Activated T-helper 1 cell treated with anti-CD3 and anti-CD28 coated beads, Interleukin-12 subunit alpha, Interleukin-12 subunit beta, Interleukin-2, Interleukin-4 antibody, amounts not matched to agents 30 ng/mL and 10 ng/mL and 1 ng/mL, durations not matched to agents 14 hours and 24 hours and 36 hours (primary cell): ENCODE measurements around the gene CENPE. TPM values are rescaled to one million over a fixed set of nuclear protein-coding genes. Genes with fewer than 3 reads are reported as not detected.
A peak's percentile ranks its signal among the peaks of the same experiment; 100 is the strongest.
"Not testable (repeated sequence)": the region's sequence is repeated elsewhere in the genome, so short reads cannot be mapped to it uniquely, and the experiment has no call there.

Source experiments
- DNase-seq: peaks from one replicate; pipeline ENCODE4 v3.0.0; 2021; ENCODE audit warnings: low spot score
- H3K27ac Mint-ChIP-seq: one replicate; pipeline ENCODE4 v1.8.0; 2021; ENCODE audit warnings: mild to moderate bottlenecking, mixed read lengths
- H3K27me3 Mint-ChIP-seq: one replicate; pipeline ENCODE4 v1.8.0; 2022; ENCODE audit warnings: mild to moderate bottlenecking, moderate library complexity, mixed read lengths; ENCODE audit not compliant: insufficient read depth
- H3K36me3 Mint-ChIP-seq: one replicate; pipeline ENCODE4 v1.8.0; 2021; ENCODE audit warnings: low read depth, mixed read lengths
- H3K4me1 Mint-ChIP-seq: one replicate; pipeline ENCODE4 v1.8.0; 2021; ENCODE audit warnings: low read depth, mixed read lengths
- H3K4me3 Mint-ChIP-seq: one replicate; pipeline ENCODE4 v1.8.0; 2021; ENCODE audit warnings: mild to moderate bottlenecking, moderate library complexity, mixed read lengths
- H3K9me3 Mint-ChIP-seq: one replicate; pipeline ENCODE4 v1.8.0; 2021; ENCODE audit warnings: mixed read lengths
- intact Hi-C: fragments of 100-400 bp; cut with micrococcal nuclease; formaldehyde crosslinking; loops from one replicate; pipeline ENCODE4 v1.15.1; 2024
- total RNA-seq: library from RNA; stranded (reverse); gene quantifications from 2 replicates; pipeline ENCODE4 v1.2.3, GENCODE V29; 2022

CENPE gene, protein sequence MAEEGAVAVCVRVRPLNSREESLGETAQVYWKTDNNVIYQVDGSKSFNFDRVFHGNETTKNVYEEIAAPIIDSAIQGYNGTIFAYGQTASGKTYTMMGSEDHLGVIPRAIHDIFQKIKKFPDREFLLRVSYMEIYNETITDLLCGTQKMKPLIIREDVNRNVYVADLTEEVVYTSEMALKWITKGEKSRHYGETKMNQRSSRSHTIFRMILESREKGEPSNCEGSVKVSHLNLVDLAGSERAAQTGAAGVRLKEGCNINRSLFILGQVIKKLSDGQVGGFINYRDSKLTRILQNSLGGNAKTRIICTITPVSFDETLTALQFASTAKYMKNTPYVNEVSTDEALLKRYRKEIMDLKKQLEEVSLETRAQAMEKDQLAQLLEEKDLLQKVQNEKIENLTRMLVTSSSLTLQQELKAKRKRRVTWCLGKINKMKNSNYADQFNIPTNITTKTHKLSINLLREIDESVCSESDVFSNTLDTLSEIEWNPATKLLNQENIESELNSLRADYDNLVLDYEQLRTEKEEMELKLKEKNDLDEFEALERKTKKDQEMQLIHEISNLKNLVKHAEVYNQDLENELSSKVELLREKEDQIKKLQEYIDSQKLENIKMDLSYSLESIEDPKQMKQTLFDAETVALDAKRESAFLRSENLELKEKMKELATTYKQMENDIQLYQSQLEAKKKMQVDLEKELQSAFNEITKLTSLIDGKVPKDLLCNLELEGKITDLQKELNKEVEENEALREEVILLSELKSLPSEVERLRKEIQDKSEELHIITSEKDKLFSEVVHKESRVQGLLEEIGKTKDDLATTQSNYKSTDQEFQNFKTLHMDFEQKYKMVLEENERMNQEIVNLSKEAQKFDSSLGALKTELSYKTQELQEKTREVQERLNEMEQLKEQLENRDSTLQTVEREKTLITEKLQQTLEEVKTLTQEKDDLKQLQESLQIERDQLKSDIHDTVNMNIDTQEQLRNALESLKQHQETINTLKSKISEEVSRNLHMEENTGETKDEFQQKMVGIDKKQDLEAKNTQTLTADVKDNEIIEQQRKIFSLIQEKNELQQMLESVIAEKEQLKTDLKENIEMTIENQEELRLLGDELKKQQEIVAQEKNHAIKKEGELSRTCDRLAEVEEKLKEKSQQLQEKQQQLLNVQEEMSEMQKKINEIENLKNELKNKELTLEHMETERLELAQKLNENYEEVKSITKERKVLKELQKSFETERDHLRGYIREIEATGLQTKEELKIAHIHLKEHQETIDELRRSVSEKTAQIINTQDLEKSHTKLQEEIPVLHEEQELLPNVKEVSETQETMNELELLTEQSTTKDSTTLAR (N-terminal part only)
- total RNA-seq, result 18.7 and 22.6 TPM in 2 replicates

DNA sequence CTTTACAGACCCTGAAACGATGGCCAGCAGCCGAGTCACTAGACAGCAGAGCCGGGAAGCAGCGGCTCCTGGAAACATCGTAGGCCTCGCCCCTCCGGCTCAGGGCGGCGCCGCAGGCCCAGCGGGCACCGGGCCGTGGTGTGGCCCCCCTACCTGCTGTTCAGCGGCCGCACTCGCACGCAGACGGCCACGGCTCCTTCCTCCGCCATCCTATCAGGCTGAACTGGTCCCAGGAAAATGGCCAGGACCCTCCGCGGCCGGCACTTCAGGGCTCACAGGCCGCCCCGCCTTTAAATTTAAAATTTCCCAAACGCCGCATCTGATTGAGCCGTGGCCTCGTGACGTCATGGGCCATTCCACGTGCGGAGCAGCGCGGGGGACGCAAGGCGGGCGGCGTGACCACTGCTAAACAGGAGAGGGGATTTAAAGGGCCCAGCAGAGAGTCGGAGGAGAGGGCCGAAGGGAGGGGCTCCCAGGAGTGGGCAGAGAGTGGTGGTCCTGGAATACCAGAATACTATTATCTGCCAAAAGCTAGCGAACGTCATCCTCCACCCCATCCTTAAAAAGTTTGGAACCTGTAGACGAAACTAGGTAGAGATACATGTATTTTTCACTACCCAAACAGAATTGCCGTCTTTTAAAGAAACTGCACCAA is at the start of gene CENPE:
Gene CENPE, minus strand, starts transcription at position 233 of the 655 bp plus-strand sequence. Its CDS starts 24 bp downstream, at position 209.
- Mint-ChIP-seq H3K4me1 (peaks cover 23% of the 10 kb centered on the region), H3K4me3 (peak within 1 kb of the TSS; percentile 88), H3K36me3 (peaks cover 17% of the 10 kb centered on the region), H3K27me3 (peaks cover 6% of the 10 kb centered on the region), H3K27ac (peak within 1 kb of the TSS; percentile 99), H3K9me3 (no peaks in the 10 kb centered on the region)
- peak; percentile 85 for DNase-seq
- intact Hi-C loops, result loop anchor here (1.0 to 5.0 kb wide), 6 partner anchors 36 to 856 kb away; partner anchors contain the start of genes BDH2, CISD2, NFKB1 and UBE2D3

DNA sequence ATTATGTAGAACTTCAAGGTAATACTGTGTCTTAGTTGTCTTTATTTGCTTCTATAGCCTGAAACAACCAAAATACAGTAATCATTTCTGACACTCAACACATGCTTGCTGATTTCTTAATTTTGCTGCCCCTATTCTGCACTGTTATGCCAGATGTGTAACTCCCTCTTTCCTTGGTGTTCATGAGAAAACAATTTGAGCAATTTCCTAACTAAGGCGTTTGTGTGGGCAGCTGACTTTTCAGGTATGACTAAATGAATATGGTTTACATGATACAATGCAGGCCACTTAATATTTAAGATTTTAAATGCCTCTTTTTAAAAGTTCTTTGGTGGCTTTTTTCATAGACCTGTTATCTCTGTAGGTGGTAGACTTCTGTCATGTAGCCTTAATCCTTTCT is 46.1 kb upstream of the CENPE start:
- no peak overlapping the region for H3K27ac Mint-ChIP-seq
- no peaks in the 10 kb centered on the region for H3K36me3 Mint-ChIP-seq
- H3K4me1 Mint-ChIP-seq, result no peaks in the 10 kb centered on the region
- H3K9me3 Mint-ChIP-seq, result peaks cover 7% of the 10 kb centered on the region
- intact Hi-C loops, result no loop called here
- H3K4me3 Mint-ChIP-seq, result no peak overlapping the region
- peaks cover 2% of the 10 kb centered on the region for H3K27me3 Mint-ChIP-seq
- DNase-seq, result no peak

DNA sequence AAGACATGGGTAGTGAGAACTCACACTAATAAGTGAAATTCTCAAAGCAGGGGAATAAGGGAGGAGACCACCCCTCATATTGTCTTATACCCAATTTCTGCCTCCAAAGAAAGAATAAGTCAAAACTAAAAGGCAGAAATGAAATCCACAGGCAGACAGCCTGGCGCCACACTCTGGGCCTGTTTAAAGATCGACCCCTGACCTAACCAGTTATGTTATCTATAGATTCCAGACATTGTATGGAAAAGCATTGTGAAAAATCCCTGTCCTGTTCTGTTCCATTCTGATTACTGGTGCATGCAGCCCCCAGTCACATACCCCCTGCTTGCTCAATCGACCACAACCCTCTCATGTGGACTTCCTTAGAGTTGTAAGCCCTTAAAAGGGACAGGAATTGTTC is 32.8 kb upstream of the CENPE start:
- intact Hi-C loops, H3K4me1 Mint-ChIP-seq, H3K9me3 Mint-ChIP-seq, H3K4me3 Mint-ChIP-seq, DNase-seq, H3K27ac Mint-ChIP-seq, H3K36me3 Mint-ChIP-seq, H3K27me3 Mint-ChIP-seq: not testable (repeated sequence)

DNA sequence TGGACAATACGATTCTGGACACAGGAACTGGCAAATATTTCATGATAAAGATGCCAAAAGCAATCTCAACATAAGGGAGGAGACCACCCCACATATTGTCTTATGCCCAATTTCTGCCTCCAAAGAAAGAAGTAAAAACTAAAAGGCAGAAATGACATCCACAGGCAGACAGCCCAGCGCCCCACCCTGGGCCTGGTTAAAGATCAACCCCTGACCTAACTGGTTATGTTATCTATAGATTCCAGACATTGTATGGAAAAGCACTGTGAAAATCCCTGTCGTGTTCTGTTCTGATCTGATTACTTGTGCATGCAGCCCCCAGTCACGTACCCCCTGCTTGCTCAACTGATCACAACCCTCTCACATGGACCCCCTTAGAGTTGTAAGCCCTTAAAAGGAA is 25.4 kb upstream of the CENPE start:
- H3K27ac Mint-ChIP-seq, H3K27me3 Mint-ChIP-seq, H3K4me3 Mint-ChIP-seq, DNase-seq, H3K36me3 Mint-ChIP-seq, H3K4me1 Mint-ChIP-seq, H3K9me3 Mint-ChIP-seq, intact Hi-C loops: not testable (repeated sequence)

DNA sequence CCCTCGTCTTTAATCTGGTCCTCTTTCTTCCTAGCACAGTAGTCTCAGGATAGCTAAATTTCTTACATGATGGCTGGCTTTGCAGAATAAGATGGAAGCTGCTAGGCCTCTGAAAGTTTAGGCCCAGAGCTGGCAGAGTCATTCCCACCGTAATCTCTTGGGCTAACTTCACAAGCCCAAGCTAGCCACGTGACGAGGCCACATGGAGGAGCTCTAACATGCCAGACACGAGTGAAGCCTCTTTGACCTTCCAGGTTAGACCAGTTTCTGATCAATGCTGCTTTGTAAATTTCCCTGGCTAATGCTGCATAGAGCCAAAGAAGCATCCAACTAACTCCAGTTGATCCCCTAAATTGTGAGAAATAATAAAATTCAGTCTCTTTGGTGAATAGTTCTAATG is 9.5 kb upstream of the CENPE start:
- Mint-ChIP-seq H3K9me3 (no peaks in the 10 kb centered on the region), H3K27me3 (peaks cover 33% of the 10 kb centered on the region)
- intact Hi-C loops, result loop anchor here (10.0 kb wide), 1 partner anchor 727 kb away; no protein-coding TSS in a partner anchor

DNA sequence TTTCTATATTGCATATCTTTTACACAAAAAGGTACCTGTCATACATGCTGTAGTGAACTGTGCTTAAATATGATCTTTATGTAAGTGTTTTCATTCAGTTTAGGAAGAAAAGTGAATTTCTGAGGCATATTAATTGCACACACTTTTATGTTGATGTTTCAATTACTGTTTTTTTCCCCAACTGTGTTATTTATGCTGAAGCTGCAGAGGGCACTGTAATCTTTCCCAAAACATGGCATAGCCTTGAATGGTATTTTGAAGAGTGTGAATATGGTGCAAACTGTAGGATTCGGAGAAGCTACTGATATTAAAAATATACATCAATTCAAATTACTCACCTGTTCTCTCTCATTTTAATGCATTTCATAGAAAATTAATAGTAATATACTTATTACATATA is 6.0 kb upstream of the CENPE start:
- intact Hi-C loops, result loop anchor here (10.0 kb wide), 1 partner anchor 731 kb away; no protein-coding TSS in a partner anchor
- Mint-ChIP-seq H3K27ac (no peak overlapping the region), H3K27me3 (peaks cover 19% of the 10 kb centered on the region), H3K4me1 (no peaks in the 10 kb centered on the region), H3K36me3 (no peaks in the 10 kb centered on the region), H3K4me3 (no peak overlapping the region), H3K9me3 (no peaks in the 10 kb centered on the region)
- no peak for DNase-seq

More for the DNA sequence above, 9.5 kb upstream of the CENPE start:
- Mint-ChIP-seq H3K27ac (no peak overlapping the region), H3K36me3 (no peaks in the 10 kb centered on the region), H3K4me3 (no peak overlapping the region), H3K4me1 (peaks cover 18% of the 10 kb centered on the region)
- no peak for DNase-seq

DNA sequence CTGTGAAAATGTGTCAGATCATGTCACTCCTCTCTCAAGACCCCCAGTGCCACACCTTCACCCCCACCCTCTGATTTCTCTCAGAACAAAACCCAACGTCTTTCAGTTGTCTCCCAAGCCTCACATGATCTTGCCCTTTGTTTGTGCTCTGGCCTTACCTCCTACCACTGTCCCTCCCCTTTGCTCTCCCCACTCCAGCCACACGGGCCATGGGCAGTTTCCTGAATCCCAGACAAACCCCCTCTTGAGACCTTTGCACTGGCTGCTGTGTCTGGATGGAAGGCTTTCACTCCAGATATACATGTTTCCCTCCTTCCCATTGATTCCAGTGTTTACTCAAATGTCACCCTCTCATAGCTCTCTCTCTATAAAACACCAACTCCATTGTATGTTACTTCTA is 3.6 kb upstream of the CENPE start:
- H3K4me3 Mint-ChIP-seq, result no peak overlapping the region
- intact Hi-C loops, result loop anchor here (10.0 kb wide), 1 partner anchor 733 kb away; no protein-coding TSS in a partner anchor
- H3K36me3 Mint-ChIP-seq, result peaks cover 7% of the 10 kb centered on the region

DNA sequence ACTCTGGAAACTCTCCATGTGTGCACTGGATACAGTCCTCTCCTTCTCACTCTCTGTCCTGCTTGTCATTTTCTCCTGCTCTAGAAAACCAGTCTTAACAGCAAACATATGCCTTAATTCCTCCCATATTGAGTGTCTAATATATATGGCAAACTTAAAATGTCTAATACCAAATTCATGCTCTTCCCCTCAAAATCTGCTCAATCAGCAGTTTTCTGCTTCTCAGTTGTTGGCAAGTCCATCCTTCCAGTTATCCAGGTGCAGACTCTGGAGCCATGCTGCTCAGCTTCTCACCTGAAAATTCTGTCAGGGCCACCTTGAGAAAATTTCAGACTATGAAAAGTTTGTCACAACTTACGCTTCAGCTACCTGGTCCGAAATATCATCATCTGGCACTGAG is 3.1 kb upstream of the CENPE start:
- no peak for DNase-seq
- intact Hi-C loops, result loop anchor here (10.0 kb wide), 1 partner anchor 734 kb away; no protein-coding TSS in a partner anchor
- Mint-ChIP-seq H3K4me1 (peaks cover 12% of the 10 kb centered on the region), H3K27me3 (peaks cover 11% of the 10 kb centered on the region), H3K27ac (no peak overlapping the region), H3K36me3 (peaks cover 7% of the 10 kb centered on the region), H3K4me3 (no peak overlapping the region), H3K9me3 (no peaks in the 10 kb centered on the region)

More for the DNA sequence above, 3.6 kb upstream of the CENPE start:
- Mint-ChIP-seq H3K4me1 (peaks cover 11% of the 10 kb centered on the region), H3K9me3 (no peaks in the 10 kb centered on the region), H3K27me3 (peaks cover 11% of the 10 kb centered on the region), H3K27ac (no peak overlapping the region)
- DNase-seq, result no peak

DNA sequence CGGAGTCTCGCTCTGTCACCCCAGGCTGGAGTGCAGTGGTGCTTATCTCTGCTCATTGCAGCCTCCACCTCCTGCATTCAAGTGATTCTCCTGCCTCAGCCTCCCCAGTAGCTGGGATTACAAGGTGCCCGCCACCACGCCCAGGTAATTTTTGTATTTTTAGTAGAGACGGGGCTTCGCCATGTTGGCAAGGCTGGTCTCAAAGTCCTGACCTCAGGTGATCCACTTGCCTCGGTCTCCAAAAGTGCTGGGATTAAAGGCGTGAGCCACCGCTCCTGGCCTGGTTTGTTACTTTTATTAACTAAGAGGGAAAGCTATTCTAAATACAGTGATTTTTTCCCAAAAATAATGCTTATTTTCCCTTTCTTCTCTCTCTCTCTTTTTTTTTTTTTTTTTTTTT is 866 bp upstream of the CENPE start:
- Mint-ChIP-seq H3K9me3 (no peaks in the 10 kb centered on the region), H3K4me3 (peak overlapping the region; percentile 88), H3K36me3 (peaks cover 15% of the 10 kb centered on the region), H3K27me3 (peaks cover 6% of the 10 kb centered on the region), H3K4me1 (peaks cover 23% of the 10 kb centered on the region), H3K27ac (peak overlapping the region; percentile 99)
- intact Hi-C loops, result loop anchor here (5.0 kb wide), 4 partner anchors 37 to 857 kb away; partner anchors contain the start of genes CISD2 and NFKB1
- no peak for DNase-seq

DNA sequence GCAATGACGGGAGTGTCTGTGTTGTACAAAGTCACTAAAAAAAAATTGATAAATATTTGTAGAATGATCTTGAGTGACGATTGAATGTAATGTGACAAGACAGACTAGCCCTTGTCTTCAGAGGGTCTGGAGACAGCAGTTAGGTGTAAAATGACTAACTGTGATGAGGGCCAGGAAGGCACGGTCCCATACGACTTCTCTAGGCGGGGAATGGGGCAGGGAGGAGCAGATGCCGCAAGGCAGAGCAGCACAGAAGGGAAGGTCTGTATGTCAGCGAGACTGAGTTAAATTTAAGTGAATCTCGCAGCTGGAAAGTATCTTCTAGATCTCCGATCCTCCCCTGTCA is 405 bp downstream of the CENPE start:
- Mint-ChIP-seq H3K27me3 (peaks cover 4% of the 10 kb centered on the region), H3K36me3 (peaks cover 19% of the 10 kb centered on the region), H3K9me3 (no peaks in the 10 kb centered on the region), H3K4me3 (peak overlapping the region; percentile 88), H3K27ac (peak overlapping the region; percentile 99), H3K4me1 (peaks cover 23% of the 10 kb centered on the region)
- intact Hi-C loops, result loop anchor here (1.0 to 5.0 kb wide), 6 partner anchors 35 to 855 kb away; partner anchors contain the start of genes BDH2, CISD2, NFKB1 and UBE2D3
- no peak for DNase-seq

DNA sequence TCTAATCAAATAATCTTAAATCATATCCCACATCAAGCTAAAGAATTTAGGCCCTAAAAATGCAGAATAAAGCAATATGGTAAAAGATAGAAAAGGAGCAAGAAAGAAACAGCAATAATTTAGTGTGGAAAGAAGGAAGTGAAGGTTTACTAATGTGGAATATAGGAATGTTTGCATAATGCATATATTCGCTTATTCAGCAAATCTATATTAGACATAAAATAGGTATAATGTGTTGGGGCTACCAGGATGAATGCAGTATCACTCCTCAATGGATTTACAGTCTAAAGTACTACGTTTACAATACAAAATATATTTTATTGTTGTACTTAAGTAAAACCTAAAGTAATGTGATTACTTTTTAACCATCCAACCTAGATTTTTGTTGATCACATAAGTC is 4.7 kb downstream of the CENPE start:
- intact Hi-C loops, result no loop called here
- H3K27me3 Mint-ChIP-seq, result no peaks in the 10 kb centered on the region
- H3K36me3 Mint-ChIP-seq, result peaks cover 50% of the 10 kb centered on the region
- H3K4me1 Mint-ChIP-seq, result peaks cover 28% of the 10 kb centered on the region
- no peak overlapping the region for H3K4me3 Mint-ChIP-seq
- no peaks in the 10 kb centered on the region for H3K9me3 Mint-ChIP-seq
- no peak overlapping the region for H3K27ac Mint-ChIP-seq
- DNase-seq, result no peak

DNA sequence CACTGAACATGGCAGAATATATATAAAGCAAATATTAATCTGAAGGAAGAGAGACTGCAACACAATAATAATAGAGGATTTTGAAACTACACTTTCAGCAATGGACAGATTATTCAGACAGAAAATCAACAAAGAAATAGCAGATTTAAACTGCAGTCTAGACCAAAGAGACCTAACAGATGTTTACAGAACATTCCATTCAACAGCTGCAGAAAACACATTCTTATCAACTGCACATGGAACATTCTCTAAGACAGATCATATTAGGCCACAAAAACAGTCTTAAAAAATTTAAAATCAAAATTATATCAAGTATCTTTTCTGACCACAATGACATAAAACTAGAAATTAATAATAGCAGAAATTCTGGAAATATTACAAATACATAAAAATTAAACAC is 27.1 kb downstream of the CENPE start:
- Mint-ChIP-seq H3K27me3 (no peaks in the 10 kb centered on the region), H3K4me1 (peaks cover 18% of the 10 kb centered on the region), H3K36me3 (peaks cover 69% of the 10 kb centered on the region), H3K4me3 (no peak overlapping the region), H3K27ac (no peak overlapping the region), H3K9me3 (peaks cover 27% of the 10 kb centered on the region)
- DNase-seq, result no peak
- intact Hi-C loops, result no loop called here
